ENCODE measurements around the gene BRAT1.

- TF ChIP-seq CTCF (IDR thresholded peaks at IDR 0.05; ENCODE audit: poor library complexity, severe bottlenecking), result no peak
- TF ChIP-seq SMC3 (conservative IDR thresholded peaks at IDR 0.05; ENCODE audit: poor library complexity), result no peak
- TF ChIP-seq POLR2AphosphoS5 (IDR thresholded peaks at IDR 0.05), result no peak
- no peak for TF ChIP-seq EZH2 (IDR thresholded peaks at IDR 0.05; ENCODE audit: borderline replicate concordance, insufficient read depth, low read length, poor library complexity, severe bottlenecking)
- TF ChIP-seq REST (IDR thresholded peaks at IDR 0.05; ENCODE audit: borderline replicate concordance), result no peak
- no peak for TF ChIP-seq RAD21 (conservative IDR thresholded peaks at IDR 0.05)
- TF ChIP-seq TAF1 (IDR thresholded peaks at IDR 0.05; ENCODE audit: low read depth), result no peak
Observed at GRCh38 chr7:2507208-2507916, 48.0 kb downstream of the BRAT1 start.
